HepG2 (cell line): ENCODE results near the gene DEFB129. TPM values are rescaled to one million over a fixed set of nuclear protein-coding genes. Genes with fewer than 3 reads are reported as not detected.

Experiments
- ATF7 ChIP-seq, 2 experiments: fragments of 450-650 bp in 1 of 2; sonication (generic) in 1 of 2; formaldehyde crosslinking in 1 of 2; IDR thresholded peaks; 2 replicates each; pipeline versions ENCODE4 v1.4.0 to v1.6.1; 2016 to 2020; ENCODE audit warnings: antibody characterized with exemption in 1 of 2, mild to moderate bottlenecking in 1 of 2, missing genetic modification reagents in 1 of 2
- CENPX ChIP-seq: sonication (generic); formaldehyde crosslinking; IDR thresholded peaks from 2 replicates; pipeline ENCODE4 v1.9.0; 2021; ENCODE audit warnings: mild to moderate bottlenecking, missing genetic modification reagents, moderate library complexity
- EEA1 ChIP-seq: sonication (generic); formaldehyde crosslinking; IDR thresholded peaks from 2 replicates; pipeline ENCODE4 v1.5.1; 2020; ENCODE audit warnings: mild to moderate bottlenecking, missing genetic modification reagents, borderline replicate concordance
- SMARCE1 ChIP-seq: fragments of 450-650 bp; IDR thresholded peaks from 2 replicates; pipeline ENCODE4 v1.6.1; 2017; ENCODE audit warnings: borderline replicate concordance
- ZBTB38 ChIP-seq: sonication (generic); formaldehyde crosslinking; IDR thresholded peaks from 2 replicates; pipeline ENCODE4 v1.5.1; 2020; ENCODE audit warnings: mild to moderate bottlenecking, missing genetic modification reagents
- ZEB1 ChIP-seq: IDR thresholded peaks from 2 replicates; pipeline ENCODE4 v1.6.1; 2012; ENCODE audit warnings: mild to moderate bottlenecking, low read depth, inconsistent platforms; ENCODE audit not compliant: insufficient replicate concordance
- ZFP82 ChIP-seq: sonication (generic); formaldehyde crosslinking; IDR thresholded peaks from 2 replicates; pipeline ENCODE4 v1.5.1; 2020; ENCODE audit warnings: mild to moderate bottlenecking, missing genetic modification reagents, borderline replicate concordance
- ZMYM3 ChIP-seq: sonication (generic); formaldehyde crosslinking; IDR thresholded peaks from 2 replicates; pipeline ENCODE4 v1.5.1; 2020; ENCODE audit warnings: mild to moderate bottlenecking, missing genetic modification reagents
- ZNF678 ChIP-seq: sonication (generic); formaldehyde crosslinking; IDR thresholded peaks from 2 replicates; pipeline ENCODE4 v1.4.0; 2020; ENCODE audit warnings: mild to moderate bottlenecking, missing genetic modification reagents
- ZNF761 ChIP-seq: sonication (generic); formaldehyde crosslinking; conservative IDR thresholded peaks from 2 replicates; pipeline ENCODE4 v1.4.0; 2020; ENCODE audit warnings: mild to moderate bottlenecking, missing genetic modification reagents
- polyA plus RNA-seq, 8 experiments: library from polyadenylated mRNA; depleted of rRNA in 3 of 8; stranded (reverse) in 7 of 8; unstranded in 1 of 8; fragments of >200 nt; fragmentation: Illumina TruSeq in 4 of 8; extraction: Trizol in 4 of 8; gene quantifications; 2 replicates each; pipeline versions ENCODE4 v1.2.1 to v1.2.3, GENCODE V29; 2011 to 2016; ENCODE audit warnings: low read depth in 4 of 8, missing spikeins in 1 of 8, mixed read lengths in 1 of 8; ENCODE audit not compliant: insufficient read depth in 1 of 8
- total RNA-seq, 5 experiments: library from RNA; depleted of rRNA; stranded (reverse); fragments of >200 nt; fragmentation: Illumina TruSeq; extraction: Trizol; gene quantifications; 2 replicates each; pipeline ENCODE4 v1.2.3, GENCODE V29; 2016; ENCODE audit warnings: low read depth in 1 of 5
- TF ChIP-seq, protein P1 (sequence below): IDR thresholded peaks from 2 replicates; pipeline ENCODE4 v1.4.0; 2020; ENCODE audit warnings: mild to moderate bottlenecking, missing genetic modification reagents
- TF ChIP-seq, protein P2 (sequence below), 2 experiments: IDR thresholded peaks; 2 replicates each; pipeline ENCODE4 v1.6.1; 2011 to 2012; ENCODE audit warnings: low read length in 2 of 2, borderline replicate concordance in 1 of 2, low read depth in 1 of 2, mild to moderate bottlenecking in 1 of 2, moderate library complexity in 1 of 2
- TF ChIP-seq, protein P3 (sequence below): sonication (generic); formaldehyde crosslinking; IDR thresholded peaks from 2 replicates; pipeline ENCODE4 v1.4.0; 2020; ENCODE audit warnings: missing genetic modification reagents
- TF ChIP-seq, protein P4 (sequence below): sonication (generic); formaldehyde crosslinking; IDR thresholded peaks from 2 replicates; pipeline ENCODE4 v1.8.1; 2022; ENCODE audit warnings: low read depth, mild to moderate bottlenecking, missing genetic modification reagents
- TF ChIP-seq, protein P5 (sequence below): sonication (generic); formaldehyde crosslinking; IDR thresholded peaks from 2 replicates; pipeline ENCODE4 v1.4.0; 2020; ENCODE audit warnings: mild to moderate bottlenecking, low read depth, missing genetic modification reagents

Gene DEFB129
- total and polyA plus RNA-seq, 2 of the 13 experiments (the other 11 are each of a cell fraction or from before 2014, with no cell fraction given): not detected

DNA sequence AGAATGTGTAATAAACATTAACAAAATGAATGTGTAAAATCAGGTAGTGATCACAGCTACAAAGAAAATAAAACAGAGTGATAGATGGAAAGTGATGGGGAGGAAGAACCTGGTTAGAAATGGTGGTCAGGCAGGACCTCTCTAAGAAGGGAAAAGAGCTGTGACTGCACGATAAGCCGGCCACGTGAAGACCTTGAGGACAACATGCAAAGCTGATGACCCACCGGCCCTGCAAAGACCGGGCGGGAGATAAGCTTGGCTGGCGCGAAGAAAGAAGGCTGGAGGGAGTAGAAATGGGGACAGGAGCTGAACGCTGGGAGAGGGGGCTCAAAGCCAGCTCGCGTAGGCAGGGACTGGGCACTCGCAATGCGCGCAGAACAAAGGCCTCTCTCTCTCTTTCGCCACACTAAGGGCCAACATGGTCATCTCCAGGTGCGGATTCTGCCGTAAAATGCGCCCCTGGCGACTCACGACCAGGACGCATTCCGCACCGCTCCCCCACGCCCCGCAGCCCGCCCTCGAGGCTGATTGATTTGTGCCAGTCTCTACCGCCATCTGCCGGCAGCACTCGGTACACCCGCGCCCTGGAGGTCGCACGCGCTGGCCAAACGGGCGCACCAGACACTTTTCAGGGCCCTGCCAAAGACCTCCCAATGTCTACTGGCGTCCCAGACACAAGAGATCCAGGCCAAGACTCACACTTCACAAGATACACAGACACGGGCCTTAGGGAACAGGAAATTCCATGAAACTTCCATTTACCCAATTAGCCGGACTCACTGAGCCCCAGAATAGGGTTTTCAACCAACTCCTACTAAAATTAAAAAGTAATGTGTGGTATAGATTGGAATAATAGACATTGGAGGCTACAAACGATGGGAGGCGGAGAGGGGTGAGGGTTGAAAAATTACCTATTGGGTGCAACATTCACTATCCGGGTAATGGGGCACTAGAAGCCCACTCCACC, 39.8 kb downstream of the DEFB129 start (continued):
- peak; percentile 95; the same call in 1 of the 2 replicates for TF ChIP-seq ZNF678 (CRISPR knock-in tag)
- no peak for TF ChIP-seq SMARCE1
- TF ChIP-seq, protein P1, sequence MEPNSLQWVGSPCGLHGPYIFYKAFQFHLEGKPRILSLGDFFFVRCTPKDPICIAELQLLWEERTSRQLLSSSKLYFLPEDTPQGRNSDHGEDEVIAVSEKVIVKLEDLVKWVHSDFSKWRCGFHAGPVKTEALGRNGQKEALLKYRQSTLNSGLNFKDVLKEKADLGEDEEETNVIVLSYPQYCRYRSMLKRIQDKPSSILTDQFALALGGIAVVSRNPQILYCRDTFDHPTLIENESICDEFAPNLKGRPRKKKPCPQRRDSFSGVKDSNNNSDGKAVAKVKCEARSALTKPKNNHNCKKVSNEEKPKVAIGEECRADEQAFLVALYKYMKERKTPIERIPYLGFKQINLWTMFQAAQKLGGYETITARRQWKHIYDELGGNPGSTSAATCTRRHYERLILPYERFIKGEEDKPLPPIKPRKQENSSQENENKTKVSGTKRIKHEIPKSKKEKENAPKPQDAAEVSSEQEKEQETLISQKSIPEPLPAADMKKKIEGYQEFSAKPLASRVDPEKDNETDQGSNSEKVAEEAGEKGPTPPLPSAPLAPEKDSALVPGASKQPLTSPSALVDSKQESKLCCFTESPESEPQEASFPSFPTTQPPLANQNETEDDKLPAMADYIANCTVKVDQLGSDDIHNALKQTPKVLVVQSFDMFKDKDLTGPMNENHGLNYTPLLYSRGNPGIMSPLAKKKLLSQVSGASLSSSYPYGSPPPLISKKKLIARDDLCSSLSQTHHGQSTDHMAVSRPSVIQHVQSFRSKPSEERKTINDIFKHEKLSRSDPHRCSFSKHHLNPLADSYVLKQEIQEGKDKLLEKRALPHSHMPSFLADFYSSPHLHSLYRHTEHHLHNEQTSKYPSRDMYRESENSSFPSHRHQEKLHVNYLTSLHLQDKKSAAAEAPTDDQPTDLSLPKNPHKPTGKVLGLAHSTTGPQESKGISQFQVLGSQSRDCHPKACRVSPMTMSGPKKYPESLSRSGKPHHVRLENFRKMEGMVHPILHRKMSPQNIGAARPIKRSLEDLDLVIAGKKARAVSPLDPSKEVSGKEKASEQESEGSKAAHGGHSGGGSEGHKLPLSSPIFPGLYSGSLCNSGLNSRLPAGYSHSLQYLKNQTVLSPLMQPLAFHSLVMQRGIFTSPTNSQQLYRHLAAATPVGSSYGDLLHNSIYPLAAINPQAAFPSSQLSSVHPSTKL: peak; percentile 90
- TF ChIP-seq ZFP82 (CRISPR knock-in tag): peak; percentile 62; the same call in 1 of the 2 replicates
- TF ChIP-seq ZBTB38 (CRISPR knock-in tag): peak; percentile 89
- TF ChIP-seq, protein P2, sequence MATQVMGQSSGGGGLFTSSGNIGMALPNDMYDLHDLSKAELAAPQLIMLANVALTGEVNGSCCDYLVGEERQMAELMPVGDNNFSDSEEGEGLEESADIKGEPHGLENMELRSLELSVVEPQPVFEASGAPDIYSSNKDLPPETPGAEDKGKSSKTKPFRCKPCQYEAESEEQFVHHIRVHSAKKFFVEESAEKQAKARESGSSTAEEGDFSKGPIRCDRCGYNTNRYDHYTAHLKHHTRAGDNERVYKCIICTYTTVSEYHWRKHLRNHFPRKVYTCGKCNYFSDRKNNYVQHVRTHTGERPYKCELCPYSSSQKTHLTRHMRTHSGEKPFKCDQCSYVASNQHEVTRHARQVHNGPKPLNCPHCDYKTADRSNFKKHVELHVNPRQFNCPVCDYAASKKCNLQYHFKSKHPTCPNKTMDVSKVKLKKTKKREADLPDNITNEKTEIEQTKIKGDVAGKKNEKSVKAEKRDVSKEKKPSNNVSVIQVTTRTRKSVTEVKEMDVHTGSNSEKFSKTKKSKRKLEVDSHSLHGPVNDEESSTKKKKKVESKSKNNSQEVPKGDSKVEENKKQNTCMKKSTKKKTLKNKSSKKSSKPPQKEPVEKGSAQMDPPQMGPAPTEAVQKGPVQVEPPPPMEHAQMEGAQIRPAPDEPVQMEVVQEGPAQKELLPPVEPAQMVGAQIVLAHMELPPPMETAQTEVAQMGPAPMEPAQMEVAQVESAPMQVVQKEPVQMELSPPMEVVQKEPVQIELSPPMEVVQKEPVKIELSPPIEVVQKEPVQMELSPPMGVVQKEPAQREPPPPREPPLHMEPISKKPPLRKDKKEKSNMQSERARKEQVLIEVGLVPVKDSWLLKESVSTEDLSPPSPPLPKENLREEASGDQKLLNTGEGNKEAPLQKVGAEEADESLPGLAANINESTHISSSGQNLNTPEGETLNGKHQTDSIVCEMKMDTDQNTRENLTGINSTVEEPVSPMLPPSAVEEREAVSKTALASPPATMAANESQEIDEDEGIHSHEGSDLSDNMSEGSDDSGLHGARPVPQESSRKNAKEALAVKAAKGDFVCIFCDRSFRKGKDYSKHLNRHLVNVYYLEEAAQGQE (IDR thresholded peaks at IDR 0.05; ENCODE audit: borderline replicate concordance in 1 of 2, low read depth in 1 of 2, low read length in 2 of 2): peak in 1 of 2 experiments; percentile 55; a peak in 1 of 4 replicates
- peak; percentile 96; the same call in 1 of the 2 replicates for TF ChIP-seq EEA1
- peak; percentile 71; the same call in 1 of the 2 replicates for TF ChIP-seq ZMYM3 (CRISPR knock-in tag)
- TF ChIP-seq ATF7 (IDR thresholded peaks at IDR 0.05): no peak
- peak; percentile 83 for TF ChIP-seq ATF7 (CRISPR knock-in tag; IDR thresholded peaks at IDR 0.05)
- TF ChIP-seq ZEB1: peak; percentile 83
- TF ChIP-seq ZNF761 (CRISPR knock-in tag): peak; percentile 98
- TF ChIP-seq, protein P3, sequence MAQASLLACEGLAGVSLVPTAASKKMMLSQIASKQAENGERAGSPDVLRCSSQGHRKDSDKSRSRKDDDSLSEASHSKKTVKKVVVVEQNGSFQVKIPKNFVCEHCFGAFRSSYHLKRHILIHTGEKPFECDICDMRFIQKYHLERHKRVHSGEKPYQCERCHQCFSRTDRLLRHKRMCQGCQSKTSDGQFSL (CRISPR knock-in tag): peak; percentile 100
- TF ChIP-seq CENPX (CRISPR knock-in tag): no peak
- TF ChIP-seq, protein P4, sequence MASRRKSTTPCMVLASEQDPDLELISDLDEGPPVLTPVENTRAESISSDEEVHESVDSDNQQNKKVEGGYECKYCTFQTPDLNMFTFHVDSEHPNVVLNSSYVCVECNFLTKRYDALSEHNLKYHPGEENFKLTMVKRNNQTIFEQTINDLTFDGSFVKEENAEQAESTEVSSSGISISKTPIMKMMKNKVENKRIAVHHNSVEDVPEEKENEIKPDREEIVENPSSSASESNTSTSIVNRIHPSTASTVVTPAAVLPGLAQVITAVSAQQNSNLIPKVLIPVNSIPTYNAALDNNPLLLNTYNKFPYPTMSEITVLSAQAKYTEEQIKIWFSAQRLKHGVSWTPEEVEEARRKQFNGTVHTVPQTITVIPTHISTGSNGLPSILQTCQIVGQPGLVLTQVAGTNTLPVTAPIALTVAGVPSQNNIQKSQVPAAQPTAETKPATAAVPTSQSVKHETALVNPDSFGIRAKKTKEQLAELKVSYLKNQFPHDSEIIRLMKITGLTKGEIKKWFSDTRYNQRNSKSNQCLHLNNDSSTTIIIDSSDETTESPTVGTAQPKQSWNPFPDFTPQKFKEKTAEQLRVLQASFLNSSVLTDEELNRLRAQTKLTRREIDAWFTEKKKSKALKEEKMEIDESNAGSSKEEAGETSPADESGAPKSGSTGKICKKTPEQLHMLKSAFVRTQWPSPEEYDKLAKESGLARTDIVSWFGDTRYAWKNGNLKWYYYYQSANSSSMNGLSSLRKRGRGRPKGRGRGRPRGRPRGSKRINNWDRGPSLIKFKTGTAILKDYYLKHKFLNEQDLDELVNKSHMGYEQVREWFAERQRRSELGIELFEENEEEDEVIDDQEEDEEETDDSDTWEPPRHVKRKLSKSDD: peak; percentile 84
- TF ChIP-seq, protein P5, sequence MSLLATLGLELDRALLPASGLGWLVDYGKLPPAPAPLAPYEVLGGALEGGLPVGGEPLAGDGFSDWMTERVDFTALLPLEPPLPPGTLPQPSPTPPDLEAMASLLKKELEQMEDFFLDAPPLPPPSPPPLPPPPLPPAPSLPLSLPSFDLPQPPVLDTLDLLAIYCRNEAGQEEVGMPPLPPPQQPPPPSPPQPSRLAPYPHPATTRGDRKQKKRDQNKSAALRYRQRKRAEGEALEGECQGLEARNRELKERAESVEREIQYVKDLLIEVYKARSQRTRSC (CRISPR knock-in tag): 0 out of 2 replicates have a peak, but pooled peaks have one; percentile 32
